ENCODE results near the gene FAM3B.

- TF ChIP-seq, protein P1, sequence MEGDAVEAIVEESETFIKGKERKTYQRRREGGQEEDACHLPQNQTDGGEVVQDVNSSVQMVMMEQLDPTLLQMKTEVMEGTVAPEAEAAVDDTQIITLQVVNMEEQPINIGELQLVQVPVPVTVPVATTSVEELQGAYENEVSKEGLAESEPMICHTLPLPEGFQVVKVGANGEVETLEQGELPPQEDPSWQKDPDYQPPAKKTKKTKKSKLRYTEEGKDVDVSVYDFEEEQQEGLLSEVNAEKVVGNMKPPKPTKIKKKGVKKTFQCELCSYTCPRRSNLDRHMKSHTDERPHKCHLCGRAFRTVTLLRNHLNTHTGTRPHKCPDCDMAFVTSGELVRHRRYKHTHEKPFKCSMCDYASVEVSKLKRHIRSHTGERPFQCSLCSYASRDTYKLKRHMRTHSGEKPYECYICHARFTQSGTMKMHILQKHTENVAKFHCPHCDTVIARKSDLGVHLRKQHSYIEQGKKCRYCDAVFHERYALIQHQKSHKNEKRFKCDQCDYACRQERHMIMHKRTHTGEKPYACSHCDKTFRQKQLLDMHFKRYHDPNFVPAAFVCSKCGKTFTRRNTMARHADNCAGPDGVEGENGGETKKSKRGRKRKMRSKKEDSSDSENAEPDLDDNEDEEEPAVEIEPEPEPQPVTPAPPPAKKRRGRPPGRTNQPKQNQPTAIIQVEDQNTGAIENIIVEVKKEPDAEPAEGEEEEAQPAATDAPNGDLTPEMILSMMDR (IDR thresholded peaks at IDR 0.05; ENCODE audit: low read length), result no peak
- no peak for TF ChIP-seq EZH2 (IDR thresholded peaks at IDR 0.05; ENCODE audit: borderline replicate concordance, low read length)
These were observed 70.6 kb downstream of the FAM3B start for GRCh38 chr21:41387042-41387819.

Data from OCI-LY1 (cell line).